Heart right ventricle (tissue), 16 donors: ENCODE measurements around the gene MINDY4. TPM values are rescaled to one million over a fixed set of nuclear protein-coding genes. Genes with fewer than 3 reads are reported as not detected.

Experiments used
- ATAC-seq, 8 donors: fragments of 200-7000 bp; cut with Tn5 transposase; one replicate each; pipeline ENCODE4 v1.9.1; 2020; ENCODE audit warnings: mild to moderate bottlenecking in 8 of 8, moderate library complexity in 8 of 8, moderate number of reproducible peaks in 1 of 8
- DNase-seq, 2 donors: peaks; one replicate each; pipeline ENCODE4 v3.0.0-alpha.2; 2020
- H3K27ac ChIP-seq, 10 donors: fragments of 200-600 bp; sonication (generic) in 2 of 10; one replicate each; pipeline versions ENCODE4 v1.5.0 to v1.8.0; 2020 to 2022; ENCODE audit warnings: mild to moderate bottlenecking in 3 of 10
- H3K27me3 ChIP-seq, 7 donors: fragments of 200-600 bp; one replicate each; pipeline ENCODE4 v1.8.0; 2021 to 2022; ENCODE audit warnings: mild to moderate bottlenecking in 2 of 7
- H3K36me3 ChIP-seq, 9 donors: fragments of 200-600 bp; sonication (generic) in 1 of 9; one replicate each; pipeline versions ENCODE4 v1.5.0 to v1.8.0; 2020 to 2022; ENCODE audit warnings: mild to moderate bottlenecking in 2 of 9
- H3K4me1 ChIP-seq, 9 donors: fragments of 200-600 bp; sonication (generic) in 1 of 9; one replicate each; pipeline versions ENCODE4 v1.5.0 to v1.8.0; 2020 to 2022; ENCODE audit warnings: mild to moderate bottlenecking in 4 of 9
- H3K4me3 ChIP-seq, 10 donors: fragments of 200-600 bp; sonication (generic) in 2 of 10; one replicate each; pipeline versions ENCODE4 v1.5.0 to v1.8.0; 2020 to 2022; ENCODE audit warnings: mild to moderate bottlenecking in 7 of 10, moderate library complexity in 2 of 10
- H3K9me3 ChIP-seq, 11 donors: fragments of 200-600 bp in 10 of 11; sonication (generic) in 2 of 11; one replicate each; pipeline versions ENCODE4 v1.5.0 to v1.8.0; 2013 to 2022; ENCODE audit warnings: mild to moderate bottlenecking in 2 of 11, control low read depth in 1 of 11, moderate library complexity in 1 of 11
- CTCF ChIP-seq, 9 donors: fragments of 200-600 bp; sonication (generic) in 2 of 9; IDR thresholded peaks; one replicate each; pipeline versions ENCODE4 v1.5.0 to v1.8.0; 2021 to 2022; ENCODE audit warnings: antibody characterized with exemption in 9 of 9, mild to moderate bottlenecking in 5 of 9, moderate library complexity in 1 of 9
- WGBS, 2 donors: extraction: QIAGEN DNeasy Blood & Tissue Kit; methylation state at CpG; one replicate each; pipeline ENCODE4 v1.1.7; 2013; ENCODE audit warnings: inconsistent platforms in 1 of 2; 5-methylcytosine and 5-hydroxymethylcytosine counted together
- intact Hi-C, 10 donors: fragments of 100-400 bp; cut with DNase I; formaldehyde crosslinking; loops; one replicate each; pipeline versions ENCODE4 v1.11.1 to v1.14.2; 2022
- polyA plus RNA-seq, 2 donors: library from polyadenylated mRNA; stranded (reverse); fragments of 200-250 nt; gene quantifications; one replicate each; pipeline ENCODE4 v1.2.3, GENCODE V29; 2013
- total RNA-seq, 10 donors: library from RNA; stranded (reverse); fragmentation: NEBNext Ultra II Directional in 3 of 10; extraction: Animal tissue kit (Norgen Biotek cat#: 25700) in 3 of 10; gene quantifications; one replicate each; pipeline versions ENCODE4 v1.2.1 to v1.2.4, GENCODE V29; 2021 to 2023
- donor health status: Arrhythmogenic right ventricular cardiomyopathy.
- donor health status: ischemic (EF 13 %, LVEDD 7.1; RV severe dilation, severe dysfunction).
- donor health status: healthy with polysubstance abuse.
- donor health status: DM: no; HTN: yes; CAD: no.
- donor health status: DM: no; HTN: no; CAD: no.
- donor health status: ischemic (EF 25% LVEDD 6.9; RV normal size, moderate dysfunction).
- donor health status: ischemic (EF 25% LVEDD 5.7; RV mildly dilated, moderate dysfunction).
- donor health status: healthy.
- donor health status: DM: yes; HTN: yes; CAD: no.
- donor health status: Ischemic cardiomyopathy.
- donor health status: ischemic (EF 35%, LVEDD 5.7; RV mildly dilated, moderate dysfunction).
- donor health status: nonischemic (EF 11% LVEDD 7.7; RV severe dilation, severe dysfunction).
- donor health status: DM: yes; HTN: yes; CAD: no.
- donor health status: PGD.
- donor health status: ischemic (EF 29% LVEDD 5.4; RV normal size, mild dysfunction).
- donor health status: nonischemic (EF 23%, LVEDD 6.1; RV moderate dilation, normal function).

Gene MINDY4
- total and polyA plus RNA-seq, 12 donors = 1.9 to 5.4 (median 2.8) TPM

GRCh38 chr7:30788640-30789333, 17.6 kb downstream of the MINDY4 start:
- no peak for ATAC-seq
- no peaks in the 10 kb centered on the region for H3K27me3 ChIP-seq
- H3K4me3 ChIP-seq = no peak overlapping the region
- no peak for TF ChIP-seq CTCF (IDR thresholded peaks at IDR 0.05)
- intact Hi-C loops = no loop called here
- peak overlapping the region in 3 of 10 donors; percentile 0 to 41 (median 31) for H3K27ac ChIP-seq
- DNase-seq = no peak
- 72 to 77% methylated on average over 11 of the region's 11 CpGs for WGBS, 2 donors
- H3K36me3 ChIP-seq = peaks cover 0 to 82% (median 8%) of the 10 kb centered on the region in 9 donors
- H3K9me3 ChIP-seq = no peaks in the 10 kb centered on the region
- peaks cover 0 to 15% (median 0%) of the 10 kb centered on the region in 9 donors for H3K4me1 ChIP-seq

GRCh38 chr7:30789334-30789711, 18.1 kb downstream of the MINDY4 start:
- Histone ChIP-seq H3K9me3 (no peaks in the 10 kb centered on the region), H3K36me3 (peaks cover 0 to 82% (median 8%) of the 10 kb centered on the region in 9 donors), H3K27me3 (no peaks in the 10 kb centered on the region), H3K4me1 (peaks cover 0 to 15% (median 0%) of the 10 kb centered on the region in 9 donors), H3K4me3 (no peak overlapping the region), H3K27ac (peak overlapping the region in 4 of 10 donors; percentile 13 to 41 (median 23))
- intact Hi-C loops = no loop called here
- no peak for DNase-seq
- no peak for TF ChIP-seq CTCF (IDR thresholded peaks at IDR 0.05)
- 74 to 82% methylated on average over 3 of the region's 3 CpGs for WGBS, 2 donors
- peak in 7 of 8 donors; percentile 54 to 96 (median 80) for ATAC-seq

- ATAC-seq (no peak), DNase-seq (no peak)
- intact Hi-C loops = loop anchor here in 4 of 10 donors (1.0 to 10.0 kb wide), 4 partner anchors 46 to 48 kb away; no protein-coding TSS in a partner anchor
- H3K4me3 ChIP-seq = no peak overlapping the region
- peak overlapping the region in 1 of 10 donors; percentile 17 for H3K27ac ChIP-seq
- WGBS, 2 donors = 89 to 92% methylated on average over 4 of the region's 4 CpGs
- H3K9me3 ChIP-seq = no peaks in the 10 kb centered on the region
- peaks cover 0 to 15% (median 3%) of the 10 kb centered on the region in 9 donors for H3K4me1 ChIP-seq
- H3K36me3 ChIP-seq = peaks cover 0 to 78% (median 5%) of the 10 kb centered on the region in 9 donors
- no peak for TF ChIP-seq CTCF (IDR thresholded peaks at IDR 0.05)
- no peaks in the 10 kb centered on the region for H3K27me3 ChIP-seq
These were observed 19.1 kb downstream of the MINDY4 start for GRCh38 chr7:30790356-30790755.

GRCh38 chr7:30791114-30791513, 19.9 kb downstream of the MINDY4 start:
- H3K4me1 ChIP-seq = peaks cover 0 to 22% (median 11%) of the 10 kb centered on the region in 9 donors
- no peak overlapping the region for H3K4me3 ChIP-seq
- peak overlapping the region in 1 of 10 donors; percentile 17 for H3K27ac ChIP-seq
- no peaks in the 10 kb centered on the region for H3K27me3 ChIP-seq
- intact Hi-C loops = loop anchor here in 4 of 10 donors (1.0 to 10.0 kb wide), 4 partner anchors 46 to 49 kb away; no protein-coding TSS in a partner anchor
- DNase-seq (no peak), ATAC-seq (peak in 6 of 8 donors; percentile 28 to 62 (median 35))
- H3K9me3 ChIP-seq = no peaks in the 10 kb centered on the region
- TF ChIP-seq CTCF (IDR thresholded peaks at IDR 0.05) = peak in 7 of 9 donors; percentile 22 to 51 (median 28)
- H3K36me3 ChIP-seq = peaks cover 0 to 74% (median 0%) of the 10 kb centered on the region in 9 donors
- WGBS, 2 donors = 50 to 61% methylated on average over 10 of the region's 10 CpGs
